T follicular helper cell (primary cell): ENCODE data around the gene GTSE1.
"Not testable (repeated sequence)": the region's sequence is repeated elsewhere in the genome, so short reads cannot be mapped to it uniquely, and the experiment has no call there.

ENCODE experiments used
- DNase-seq: peaks from one replicate; pipeline ENCODE4 v3.0.0-alpha.2; 2020; ENCODE audit warnings: low read depth
- total RNA-seq, 2 experiments: gene quantifications; one replicate each; lab custom pipeline; 2026; lab: John Stamatoyannopoulos, UW

GTSE1 gene
- 0.22 to 0.48 reads per million in 2 experiments for total RNA-seq

GRCh38 chr22:46296257-46297150 lies at the start of gene GTSE1:
TSS of gene GTSE1 (plus strand) at chr22:46296870. CDS start at chr22:46297401, 531 bp downstream.
- DNase-seq: peak; percentile 95

DNA sequence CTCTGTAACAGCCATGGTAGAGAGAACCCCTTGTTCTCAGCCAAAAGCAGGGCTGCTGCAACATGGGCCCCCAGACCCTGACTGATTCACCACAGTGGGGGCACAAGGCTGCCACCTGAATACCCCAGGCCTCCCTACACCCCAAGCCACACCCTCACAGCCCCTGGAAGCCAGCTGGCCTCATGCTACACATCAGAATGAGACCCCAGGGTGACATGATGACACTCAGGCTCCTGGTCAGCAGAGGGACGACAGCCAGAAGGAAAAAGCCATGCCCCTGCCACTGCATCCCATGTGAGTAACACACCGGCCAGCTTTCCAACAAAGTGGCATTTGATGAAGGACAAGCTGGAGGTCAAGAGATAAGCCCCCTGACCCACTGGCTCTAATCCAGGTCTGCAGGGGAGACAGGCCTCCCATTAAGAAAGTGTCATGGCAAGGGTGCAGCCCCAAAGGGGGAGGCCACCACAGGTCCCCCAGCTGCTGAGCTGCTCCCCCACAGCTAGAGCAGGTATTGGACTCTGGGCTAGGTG lies 49.2 kb upstream of the GTSE1 start:
- no peak for DNase-seq

DNA sequence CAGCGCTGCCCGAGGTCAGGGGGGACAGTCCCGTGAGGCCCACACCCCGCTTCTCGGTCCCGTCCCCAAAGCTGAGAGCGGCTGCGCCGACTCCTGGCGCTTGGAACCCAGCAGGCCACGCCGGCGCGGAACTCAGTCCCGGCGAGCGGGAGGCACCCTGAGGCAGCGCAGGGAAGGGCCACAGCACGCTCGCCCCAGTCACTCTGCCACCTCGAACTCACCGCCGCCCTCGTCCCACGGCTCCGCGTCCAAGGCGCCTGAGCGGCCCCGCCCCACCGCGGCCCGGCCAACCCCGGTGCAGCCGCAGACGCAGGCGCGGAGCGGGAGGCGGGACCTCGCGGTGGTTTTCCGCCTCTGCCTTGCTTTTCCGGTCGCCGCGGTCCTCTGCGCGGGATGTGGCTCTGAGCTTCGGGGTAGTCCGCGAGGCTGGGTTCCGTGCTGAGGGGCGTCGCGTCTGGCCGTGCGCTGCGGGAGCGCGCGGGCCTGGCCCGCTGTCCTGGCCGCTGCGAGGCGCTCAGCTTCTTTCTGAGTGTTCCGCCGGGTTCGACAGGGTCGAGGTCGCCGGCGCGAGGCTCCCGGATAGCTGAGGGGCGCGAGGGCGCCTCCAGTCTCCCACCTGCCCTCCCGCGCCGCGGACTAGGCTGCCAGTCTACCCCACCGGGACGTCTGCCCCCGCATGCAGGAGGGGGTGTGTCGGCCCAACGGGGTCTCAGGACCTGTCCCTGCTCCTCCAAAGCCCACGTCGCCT lies 46.5 kb upstream of the GTSE1 start, which contains the start of gene CDPF1:
Gene CDPF1, minus strand, starts transcription at position 259 of the 748 bp plus-strand sequence. CDS start 2,009 bp downstream, outside the sequence.
- peak; percentile 78 for DNase-seq

DNA sequence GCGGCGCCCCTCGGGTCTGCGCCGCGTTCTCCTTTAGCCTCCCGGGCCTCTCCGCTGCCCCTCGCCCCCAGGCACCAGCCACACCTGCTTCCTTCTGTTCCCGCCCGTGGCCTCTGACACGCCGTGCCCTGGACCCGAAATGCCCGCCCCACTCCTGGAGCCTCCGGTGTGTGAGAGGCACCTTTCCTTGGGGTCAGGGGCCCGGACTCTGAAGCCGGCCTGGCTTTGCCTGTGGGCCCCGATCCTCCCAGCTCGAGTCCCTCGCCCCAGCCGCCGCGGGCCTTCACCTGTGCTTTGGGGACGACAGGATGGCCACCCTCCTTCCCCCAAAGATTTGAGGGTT lies 45.9 kb upstream of the GTSE1 start:
- no peak for DNase-seq

DNA sequence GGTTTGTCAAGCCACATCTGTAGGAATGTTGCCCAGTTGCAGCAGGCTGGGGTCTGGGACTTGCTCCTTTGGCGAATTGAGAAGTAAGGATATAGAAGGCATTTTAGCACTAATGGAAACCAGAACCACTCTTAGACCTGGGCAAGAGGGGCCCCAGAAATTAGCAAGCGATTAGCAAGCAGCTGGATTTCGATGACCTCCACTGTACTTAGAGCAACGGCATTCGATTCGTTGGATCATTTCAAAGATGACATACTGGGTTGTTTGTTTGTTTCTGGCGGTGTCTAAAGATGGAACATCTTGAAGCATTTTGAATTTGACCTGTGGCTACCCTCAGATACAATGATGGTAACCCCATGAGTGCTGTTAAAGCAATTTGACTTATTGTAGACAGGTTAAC lies 45.4 kb upstream of the GTSE1 start:
- no peak for DNase-seq

DNA sequence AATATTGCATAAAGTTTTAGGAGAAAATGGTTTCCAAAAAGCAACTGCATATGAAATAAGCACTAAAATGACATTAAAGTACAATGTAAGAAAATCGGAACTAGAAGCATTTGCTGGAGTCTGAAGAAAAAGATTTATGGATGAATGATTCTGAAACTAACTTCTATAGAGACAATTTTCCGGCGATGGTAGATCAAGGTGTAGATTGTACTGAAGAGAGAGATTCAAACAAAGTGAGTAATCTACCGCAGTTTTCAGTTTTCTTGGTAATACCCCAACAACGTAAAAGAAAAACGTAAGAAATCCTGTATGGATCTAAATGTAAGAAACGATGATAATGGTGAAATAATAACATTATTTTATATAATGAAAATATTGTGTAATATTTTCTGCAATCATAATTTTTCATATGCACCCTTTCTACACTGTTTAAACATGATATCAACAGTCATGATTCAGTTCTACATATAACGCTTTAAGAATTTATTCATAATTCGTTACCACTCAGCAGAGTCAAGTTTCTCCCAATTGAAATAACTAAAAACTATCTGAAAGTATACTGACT lies 44.8 kb upstream of the GTSE1 start:
- no peak for DNase-seq

GRCh38 chr22:46256358-46256958 lies 40.2 kb upstream of the GTSE1 start:
- no peak for DNase-seq

DNA sequence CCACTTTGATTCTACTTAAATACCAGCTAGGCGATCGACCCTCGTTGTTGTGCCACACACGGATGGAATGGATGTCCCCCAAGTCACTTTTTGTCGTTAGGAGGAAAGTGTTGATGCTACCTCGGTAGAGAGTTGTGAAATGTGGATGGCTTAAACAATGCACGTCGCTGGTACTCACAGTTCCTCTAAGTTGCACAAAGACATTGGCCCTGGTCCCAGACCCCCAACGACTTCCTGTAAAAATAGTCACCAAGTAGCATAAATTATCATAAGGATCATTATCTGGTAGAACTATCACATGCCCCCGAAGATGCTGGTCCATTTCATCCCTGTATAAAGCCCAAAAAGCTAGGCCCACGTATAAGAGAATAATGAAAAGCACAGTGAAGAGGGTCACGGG lies 37.3 kb upstream of the GTSE1 start:
- DNase-seq: no peak

GRCh38 chr22:46260038-46260437 lies 36.6 kb upstream of the GTSE1 start:
- no peak for DNase-seq

GRCh38 chr22:46262449-46263215 lies 34.0 kb upstream of the GTSE1 start:
- no peak for DNase-seq

DNA sequence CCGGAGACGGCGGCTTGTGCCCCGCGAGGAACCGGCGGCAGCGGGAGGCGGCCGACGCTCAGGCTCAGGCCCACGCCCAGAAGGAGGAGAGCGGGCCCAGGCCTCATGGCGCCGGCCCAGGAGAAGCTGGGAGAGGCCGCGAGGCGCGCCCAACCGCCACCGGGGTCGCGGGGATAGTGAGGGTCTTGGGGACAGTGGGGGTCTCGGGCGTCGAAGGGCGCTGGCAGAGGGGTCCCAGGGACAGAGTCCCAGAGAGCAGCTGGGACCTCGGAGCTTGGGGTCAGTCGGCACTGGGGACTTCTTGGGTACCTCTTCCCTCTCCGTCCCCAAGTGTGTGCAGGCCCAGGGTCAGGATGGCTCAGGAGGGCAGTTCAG lies 33.5 kb upstream of the GTSE1 start, which contains the start of gene PKDREJ:
Gene PKDREJ, minus strand, starts transcription at position 128 of the 375 bp plus-strand sequence. Its CDS starts 21 bp downstream, at position 107.
- DNase-seq: no peak

DNA sequence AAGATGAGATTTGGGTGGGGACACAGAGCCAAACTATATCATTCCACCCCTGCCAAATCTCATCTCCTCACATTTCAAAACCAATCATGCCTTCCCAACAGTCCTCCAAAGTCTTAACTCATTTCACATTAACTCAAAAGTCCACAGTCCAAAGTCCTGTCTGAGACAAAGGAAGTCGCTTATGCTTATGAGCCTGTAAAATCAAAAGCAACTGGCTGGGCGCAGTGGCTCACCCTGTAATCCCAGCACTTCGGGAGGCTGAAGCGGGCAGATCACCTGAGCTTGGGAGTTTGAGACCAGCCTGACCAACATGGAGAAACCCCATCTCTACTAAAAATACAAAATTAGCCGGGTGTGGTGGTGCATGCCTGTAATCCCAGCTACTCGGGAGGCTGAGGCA lies 32.1 kb upstream of the GTSE1 start:
- not testable (repeated sequence) for DNase-seq

DNA sequence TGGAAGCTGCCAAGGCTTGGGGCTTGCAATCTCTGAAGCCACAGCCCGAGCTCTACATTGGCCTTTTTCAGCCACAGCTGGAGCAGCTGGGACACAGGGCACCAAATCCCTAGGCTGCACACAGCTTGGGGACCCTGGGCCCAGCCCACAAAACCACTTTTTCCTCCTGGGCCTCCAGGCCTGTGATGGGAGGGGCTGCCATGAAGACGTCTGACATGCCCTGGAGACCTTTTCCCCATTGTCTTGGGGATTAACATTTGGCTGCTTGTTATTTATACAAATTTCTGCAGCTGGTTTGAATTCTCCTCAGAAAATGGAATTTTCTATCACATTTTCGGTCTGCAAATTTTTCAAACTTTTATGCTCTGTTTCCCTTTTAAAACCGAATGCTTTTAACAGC lies 31.0 kb upstream of the GTSE1 start:
- not testable (repeated sequence) for DNase-seq

DNA sequence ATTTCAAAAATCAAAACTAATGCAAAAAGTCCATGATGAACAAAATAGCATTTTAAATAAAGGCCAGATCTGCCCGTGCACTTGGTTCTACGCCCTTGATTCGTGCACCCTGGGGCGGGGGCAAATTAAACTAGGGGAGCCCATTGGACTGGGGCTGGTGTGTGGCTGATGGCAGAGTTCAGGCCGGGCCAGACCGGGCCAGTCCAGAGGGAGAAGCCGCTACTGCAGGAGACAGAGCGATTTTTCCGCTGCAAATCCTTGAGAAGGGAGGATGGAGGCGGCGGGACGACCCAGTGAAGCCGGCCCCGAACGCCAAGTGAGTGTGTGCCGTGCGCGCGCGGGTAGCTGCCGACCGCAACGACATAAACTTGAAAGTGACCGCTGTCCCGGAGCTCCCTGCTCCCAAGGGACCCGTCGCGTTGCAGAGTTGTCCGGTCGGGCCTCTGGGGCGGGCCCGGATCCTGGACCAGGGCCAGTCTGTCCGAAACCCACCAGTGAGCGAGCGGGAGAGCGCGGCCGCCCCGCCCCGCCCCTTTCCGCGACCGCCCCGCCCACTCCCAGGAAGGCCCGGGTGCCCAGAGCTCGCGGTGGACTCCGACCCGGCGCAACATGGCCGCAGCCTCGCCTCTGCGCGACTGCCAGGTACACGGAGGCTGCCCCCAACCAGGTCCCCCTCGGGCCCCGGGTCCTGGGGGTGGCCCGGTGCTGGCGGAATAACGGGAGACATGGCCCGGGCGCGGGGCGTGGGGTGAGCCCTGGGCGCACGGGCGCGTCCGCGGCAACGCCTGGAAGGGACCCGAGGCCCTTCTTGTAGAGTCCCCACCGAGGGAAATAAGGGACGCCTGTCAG lies 29.0 kb upstream of the GTSE1 start, which contains the start of gene TTC38:
Gene TTC38, plus strand, starts transcription at position 578 of the 849 bp plus-strand sequence. Its CDS starts 32 bp downstream, at position 610.
- peak; percentile 31 for DNase-seq

DNA sequence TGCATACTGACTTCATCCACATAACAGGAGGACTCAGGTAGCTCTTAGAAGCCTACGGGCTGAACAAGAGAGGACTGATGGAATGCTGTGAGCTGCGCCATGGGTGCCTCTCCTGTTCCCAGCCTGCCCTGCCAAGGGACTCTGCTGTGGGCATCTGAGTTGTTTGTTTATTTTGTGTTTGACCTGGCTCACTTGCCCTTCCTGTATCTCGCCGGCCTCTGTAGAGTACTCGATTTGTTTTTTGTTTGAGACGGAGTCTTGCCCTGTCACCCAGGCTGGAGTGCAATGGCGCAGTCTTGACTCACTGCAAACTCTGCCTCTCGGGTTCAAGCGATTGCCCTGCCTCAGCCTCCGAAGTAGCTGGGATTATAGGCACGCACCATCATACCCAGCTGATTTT lies 27.1 kb upstream of the GTSE1 start:
- no peak for DNase-seq

DNA sequence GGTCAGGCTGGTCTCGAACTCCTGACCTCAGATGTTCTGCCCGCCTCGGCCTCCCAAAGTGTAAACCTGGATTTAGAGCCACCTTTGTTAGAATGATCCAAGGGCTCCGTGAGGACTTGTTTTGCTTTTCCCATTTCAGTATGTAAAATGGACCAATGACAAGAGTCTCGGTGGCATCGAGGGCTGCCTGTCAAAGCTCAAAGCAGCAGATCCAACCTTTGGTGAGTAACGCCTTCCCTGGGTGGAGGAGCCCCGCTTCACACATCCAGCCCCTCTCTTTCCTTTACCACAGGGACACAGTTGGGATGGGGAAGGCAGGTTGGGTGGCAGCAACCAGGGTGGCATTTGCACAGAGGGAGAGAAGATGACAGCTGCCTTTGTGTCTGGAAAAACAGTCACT lies 24.5 kb upstream of the GTSE1 start:
- no peak for DNase-seq

GRCh38 chr22:46272762-46273431 lies 23.8 kb upstream of the GTSE1 start:
- no peak for DNase-seq

DNA sequence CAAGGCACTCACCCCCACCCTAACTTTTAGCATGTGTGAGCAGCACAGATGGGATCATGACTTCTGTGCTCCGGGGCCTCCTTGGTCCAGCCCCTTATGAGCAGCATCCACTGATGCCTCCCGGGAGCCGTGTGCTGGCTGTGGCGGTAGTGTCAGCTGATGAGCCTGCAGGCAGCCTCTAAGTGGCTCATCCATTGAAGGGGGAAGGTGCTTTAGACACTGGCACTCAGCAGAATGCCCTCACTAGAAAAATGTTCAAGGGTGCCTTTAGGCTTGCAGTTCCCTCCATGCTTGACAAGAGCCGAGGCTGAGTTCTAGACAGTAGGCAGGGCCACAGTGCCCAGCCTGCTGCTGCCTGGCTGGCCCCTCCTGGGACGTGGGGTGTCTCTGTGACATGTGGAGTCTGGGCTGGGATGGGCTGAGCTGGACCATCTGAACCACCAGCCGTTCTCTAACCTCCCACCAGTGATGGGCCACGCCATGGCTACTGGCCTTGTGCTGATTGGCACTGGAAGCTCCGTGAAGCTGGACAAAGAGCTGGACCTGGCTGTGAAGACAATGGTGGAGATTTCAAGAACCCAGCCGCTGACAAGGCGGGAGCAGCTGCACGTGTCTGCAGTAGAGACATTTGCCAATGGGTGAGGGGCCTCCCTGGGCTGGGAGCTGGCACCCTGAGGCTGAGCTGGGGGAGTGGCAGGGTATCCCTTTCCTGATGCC lies 23.1 kb upstream of the GTSE1 start:
- DNase-seq: no peak

DNA sequence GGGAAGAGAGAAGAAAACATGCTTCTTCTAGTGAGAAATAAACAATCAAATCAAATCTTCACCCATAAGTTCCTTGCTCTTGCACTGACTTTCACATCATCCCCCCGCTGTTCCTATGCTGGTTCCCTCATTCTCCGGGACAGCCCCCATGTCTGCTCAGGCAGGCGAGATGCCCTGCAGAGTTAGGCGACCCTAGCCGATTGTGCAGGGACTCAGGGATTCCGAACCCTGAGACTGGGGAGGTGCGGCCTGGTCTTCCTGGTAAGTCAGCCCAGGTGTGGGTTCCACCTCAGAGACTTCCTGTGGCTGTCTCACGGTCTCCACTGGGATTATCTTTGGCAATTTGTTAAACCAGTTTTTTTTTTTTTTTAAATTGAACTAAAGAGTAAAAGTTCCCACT lies 22.3 kb upstream of the GTSE1 start:
- DNase-seq: no peak
